Spleen (tissue), 11 donors: ENCODE measurements around the gene JAZF1. TPM values are rescaled to one million over a fixed set of nuclear protein-coding genes. Genes with fewer than 3 reads are reported as not detected.

Source experiments
- DNase-seq: peaks from one replicate; pipeline ENCODE4 v3.0.0-alpha.2; 2020
- H3K27ac ChIP-seq, 8 donors: fragments of 200-600 bp; sonication (generic) in 7 of 8; 1 replicate in 4 of 8; 2 replicates in 4 of 8; pipeline versions ENCODE4 v1.5.0 to v1.8.0; 2016 to 2021; ENCODE audit warnings: inconsistent platforms in 4 of 8, mild to moderate bottlenecking in 4 of 8, moderate library complexity in 1 of 8
- H3K27me3 ChIP-seq, 7 donors: fragments of 200-600 bp; sonication (generic) in 6 of 7; replicated peaks in 1 of 7; 1 replicate in 4 of 7; 2 replicates in 3 of 7; pipeline versions ENCODE4 v1.5.0 to v1.8.0; 2016 to 2021; ENCODE audit warnings: inconsistent platforms in 3 of 7, mild to moderate bottlenecking in 1 of 7
- H3K36me3 ChIP-seq, 6 donors: fragments of 200-600 bp; sonication (generic) in 5 of 6; 1 replicate in 4 of 6; 2 replicates in 2 of 6; pipeline versions ENCODE4 v1.5.0 to v1.8.0; 2016 to 2021; ENCODE audit warnings: inconsistent platforms in 2 of 6
- H3K4me1 ChIP-seq, 6 donors: fragments of 200-600 bp; sonication (generic) in 5 of 6; 1 replicate in 3 of 6; 2 replicates in 3 of 6; pipeline versions ENCODE4 v1.5.0 to v1.8.0; 2016 to 2021; ENCODE audit warnings: inconsistent platforms in 3 of 6
- H3K4me3 ChIP-seq, 8 donors: fragments of 200-600 bp; sonication (generic) in 7 of 8; 1 replicate in 4 of 8; 2 replicates in 4 of 8; pipeline versions ENCODE4 v1.5.0 to v1.8.0; 2016 to 2021; ENCODE audit warnings: inconsistent platforms in 4 of 8, mild to moderate bottlenecking in 4 of 8, moderate library complexity in 2 of 8
- H3K9me3 ChIP-seq, 8 donors: fragments of 200-600 bp; sonication (generic) in 7 of 8; 1 replicate in 4 of 8; 2 replicates in 4 of 8; pipeline versions ENCODE4 v1.5.0 to v1.8.0; 2016 to 2021; ENCODE audit warnings: inconsistent platforms in 4 of 8
- CTCF ChIP-seq, 11 experiments: fragments of 200-600 bp in 7 of 11; fragments of 450-650 bp in 4 of 11; sonication (generic) in 4 of 11; IDR thresholded peaks in 8 of 11; conservative IDR thresholded peaks in 3 of 11; 1 replicate in 7 of 11; 2 replicates in 4 of 11; pipeline versions ENCODE4 v1.4.0 to v1.8.0; 2016 to 2021; ENCODE audit warnings: antibody characterized with exemption in 11 of 11, inconsistent platforms in 4 of 11, mild to moderate bottlenecking in 1 of 11
- POLR2A ChIP-seq, 3 donors: fragments of 450-650 bp; IDR thresholded peaks; one replicate each; pipeline ENCODE4 v1.5.1; 2017; ENCODE audit warnings: antibody characterized with exemption in 3 of 3, mild to moderate bottlenecking in 1 of 3
- POLR2AphosphoS5 ChIP-seq, 3 donors: sonication (generic); formaldehyde crosslinking; IDR thresholded peaks; one replicate each; pipeline ENCODE4 v1.5.1; 2017; ENCODE audit warnings: antibody characterized with exemption in 3 of 3
- WGBS, 5 donors: extraction: QIAGEN DNeasy Blood & Tissue Kit in 3 of 5; methylation state at CpG; one replicate each; pipeline versions ENCODE4 v1.1.5 to v1.1.7; 2013 to 2018; 5-methylcytosine and 5-hydroxymethylcytosine counted together
- intact Hi-C: fragments of 100-400 bp; cut with DNase I; formaldehyde crosslinking; loops from one replicate; pipeline ENCODE4 v1.15.0; 2023; ENCODE audit warnings: low total_unique reads
- polyA plus RNA-seq, 3 donors: library from polyadenylated mRNA; stranded (reverse); fragments of 200-250 nt; gene quantifications; one replicate each; pipeline ENCODE4 v1.2.1, GENCODE V29; 2013
- total RNA-seq, 7 donors: library from RNA; depleted of rRNA in 3 of 7; stranded (reverse); fragments of >200 nt in 3 of 7; fragmentation: NEBNext Ultra II Directional in 4 of 7; extraction: Animal tissue kit (Norgen Biotek cat#: 25700) in 4 of 7; gene quantifications; one replicate each; pipeline versions ENCODE4 v1.1.0 to v1.2.1, GENCODE V29; 2016 to 2021
- donor health status: healthy with polysubstance abuse.
- donor health status: DM: no; HTN: no; CAD: no; lungs with moderate emphysema.
- donor health status: DM: no; HTN: no; CAD: no.
- donor health status: Bipolar disorder and iron deficiency.
- donor health status: healthy.
- donor health status: DM: no; HTN: no; CAD: no.
- donor health status: DM: yes; HTN: yes; CAD: no.

JAZF1 gene
- total and polyA plus RNA-seq, 10 donors, result 13.5 to 33.8 (median 24.7) TPM

- Histone ChIP-seq H3K36me3 (peaks cover 0 to 11% (median 0%) of the 10 kb centered on the region in 6 donors), H3K9me3 (no peaks in the 10 kb centered on the region), H3K27me3 (no peaks in the 10 kb centered on the region), H3K4me1 (peaks cover 0 to 87% (median 36%) of the 10 kb centered on the region in 6 donors), H3K4me3 (no peak overlapping the region), H3K27ac (no peak overlapping the region)
- DNase-seq, result no peak
- TF ChIP-seq CTCF (IDR thresholded peaks at IDR 0.05 in 8 of 11, conservative IDR thresholded peaks at IDR 0.05 in 3 of 11), result no peak
- no peak for TF ChIP-seq POLR2A (IDR thresholded peaks at IDR 0.05)
- no peak for TF ChIP-seq POLR2AphosphoS5 (IDR thresholded peaks at IDR 0.05)
- WGBS, 5 donors, result 75 to 90% (median 86%) methylated on average over 4 of the region's 4 CpGs
- intact Hi-C loops, result no loop called here
These were observed 54.9 kb downstream of the JAZF1 start for GRCh38 chr7:28125431-28126409.

- no peak for DNase-seq
- Histone ChIP-seq H3K4me3 (no peak overlapping the region), H3K27me3 (no peaks in the 10 kb centered on the region), H3K36me3 (peaks cover 0 to 11% (median 0%) of the 10 kb centered on the region in 6 donors), H3K27ac (no peak overlapping the region), H3K4me1 (peaks cover 0 to 92% (median 44%) of the 10 kb centered on the region in 6 donors), H3K9me3 (no peaks in the 10 kb centered on the region)
- WGBS, 5 donors, result 67 to 87% (median 77%) methylated on average over 2 of the region's 2 CpGs
- intact Hi-C loops, result no loop called here
- TF ChIP-seq POLR2AphosphoS5 (IDR thresholded peaks at IDR 0.05), result no peak
- no peak for TF ChIP-seq CTCF (IDR thresholded peaks at IDR 0.05 in 8 of 11, conservative IDR thresholded peaks at IDR 0.05 in 3 of 11)
- no peak for TF ChIP-seq POLR2A (IDR thresholded peaks at IDR 0.05)
These were observed 56.2 kb downstream of the JAZF1 start for GRCh38 chr7:28124413-28124812.

- DNase-seq, result no peak
- H3K9me3 ChIP-seq, result no peaks in the 10 kb centered on the region
- no peaks in the 10 kb centered on the region for H3K27me3 ChIP-seq
- WGBS, 5 donors, result 57 to 77% (median 68%) methylated on average over 5 of the region's 5 CpGs
- peaks cover 0 to 92% (median 39%) of the 10 kb centered on the region in 6 donors for H3K4me1 ChIP-seq
- H3K27ac ChIP-seq, result no peak overlapping the region
- intact Hi-C loops, result no loop called here
- H3K4me3 ChIP-seq, result no peak overlapping the region
- peaks cover 0 to 11% (median 0%) of the 10 kb centered on the region in 6 donors for H3K36me3 ChIP-seq
- no peak for TF ChIP-seq POLR2AphosphoS5 (IDR thresholded peaks at IDR 0.05)
- no peak for TF ChIP-seq CTCF (IDR thresholded peaks at IDR 0.05 in 8 of 11, conservative IDR thresholded peaks at IDR 0.05 in 3 of 11)
- TF ChIP-seq POLR2A (IDR thresholded peaks at IDR 0.05), result no peak
These were observed 56.8 kb downstream of the JAZF1 start for GRCh38 chr7:28123752-28124151.

GRCh38 chr7:28121496-28121895 lies 59.1 kb downstream of the JAZF1 start:
- 87 to 93% (median 88%) methylated on average over 5 of the region's 5 CpGs for WGBS, 5 donors

More at GRCh38 chr7:28121496-28121895, 59.1 kb downstream of the JAZF1 start:
- no peak overlapping the region for H3K4me3 ChIP-seq
- DNase-seq, result no peak
- H3K9me3 ChIP-seq, result no peaks in the 10 kb centered on the region
- H3K27ac ChIP-seq, result no peak overlapping the region
- no peaks in the 10 kb centered on the region for H3K27me3 ChIP-seq
- H3K4me1 ChIP-seq, result peaks cover 0 to 71% (median 29%) of the 10 kb centered on the region in 6 donors
- intact Hi-C loops, result no loop called here
- H3K36me3 ChIP-seq, result peaks cover 0 to 4% (median 0%) of the 10 kb centered on the region in 6 donors
- no peak for TF ChIP-seq CTCF (IDR thresholded peaks at IDR 0.05 in 8 of 11, conservative IDR thresholded peaks at IDR 0.05 in 3 of 11)
- TF ChIP-seq POLR2AphosphoS5 (IDR thresholded peaks at IDR 0.05), result no peak
- no peak for TF ChIP-seq POLR2A (IDR thresholded peaks at IDR 0.05)
